K562 (cell line): Measurements from ENCODE around the gene EFCAB10. TPM values are rescaled to one million over a fixed set of nuclear protein-coding genes. Genes with fewer than 3 reads are reported as not detected.

Experiments used
- ATAC-seq: fragments of 200-7000 bp; cut with Tn5 transposase; 3 replicates; pipeline ENCODE4 v1.9.1; 2020; ENCODE audit warnings: moderate library complexity
- BruUV-seq: library from RNA; stranded (reverse); fragments of 400-500 nt; replicated peaks from 2 replicates; lab custom pipeline; 2021; lab: Mats Ljungman, UMichigan
- CTCF ChIA-PET: fragments of 300-600 bp; formaldehyde crosslinking; extraction: SDS; loops from one replicate; lab custom pipeline; 2021; ENCODE audit warnings: low intra/inter-chr PET ratio; lab: Yijun Ruan, JAX
- POLR2A ChIA-PET: fragments of 300-600, 350-650 bp; sonication (Branson Sonifier 250); formaldehyde crosslinking; extraction: SDS; loops from one replicate; lab custom pipeline; 2021; ENCODE audit warnings: antibody characterized with exemption, inconsistent platforms; lab: Yijun Ruan, JAX
- DNase-seq, 4 experiments: peaks; one replicate each; pipeline versions ENCODE4 v3.0.0 to v3.0.0-alpha.2; 2011 to 2018; ENCODE audit warnings: low spot score in 3 of 4, mixed read lengths in 3 of 4; ENCODE audit errors: extremely low read depth in 1 of 4
- FAIRE-seq: peaks from 2 replicates; lab custom pipeline; 2011; peaks lifted over from hg19 to GRCh38; lab: Jason Lieb, UNC
- H2AFZ ChIP-seq: 2 replicates; pipeline ENCODE4 v1.6.0; 2011; ENCODE audit warnings: low read depth, low read length, control low read depth, inconsistent platforms
- H3K27ac ChIP-seq: fragments of 200-600 bp; 3 replicates; pipeline ENCODE4 v1.8.0; 2011; ENCODE audit warnings: low read depth, mild to moderate bottlenecking, control low read depth, inconsistent platforms, low read length, moderate library complexity, mixed read lengths; ENCODE audit errors: extremely low read depth
- H3K27me3 ChIP-seq, 2 experiments: fragments of 300-600 bp in 1 of 2; 2 replicates in 1 of 2; 3 replicates in 1 of 2; pipeline versions ENCODE4 v1.6.0 to v1.8.0; 2011; ENCODE audit warnings: inconsistent platforms in 2 of 2, low read length in 2 of 2, mild to moderate bottlenecking in 1 of 2, mixed read lengths in 1 of 2, moderate library complexity in 1 of 2; ENCODE audit not compliant: control insufficient read depth in 2 of 2, insufficient read depth in 2 of 2
- H3K36me3 ChIP-seq: fragments of 300-600 bp; 3 replicates; pipeline ENCODE4 v1.8.0; 2011; ENCODE audit warnings: mild to moderate bottlenecking, low read length, inconsistent platforms; ENCODE audit not compliant: control insufficient read depth, insufficient read depth
- H3K4me1 ChIP-seq, 2 experiments: fragments of 200-600 bp in 1 of 2; replicated peaks in 1 of 2; 2 replicates in 1 of 2; 3 replicates in 1 of 2; pipeline versions ENCODE4 v1.5.1 to v1.8.0; 2011; ENCODE audit warnings: inconsistent platforms in 2 of 2, low read length in 2 of 2, mild to moderate bottlenecking in 1 of 2, mixed read lengths in 1 of 2, moderate library complexity in 1 of 2; ENCODE audit not compliant: control insufficient read depth in 2 of 2, insufficient read depth in 2 of 2
- H3K4me2 ChIP-seq: 2 replicates; pipeline ENCODE4 v1.6.1; 2011; ENCODE audit warnings: low read length, control low read depth, inconsistent platforms, mixed read lengths; ENCODE audit not compliant: insufficient read depth
- H3K4me3 ChIP-seq: fragments of 200-600 bp; sonication (generic), shearing (Covaris generic); 2 replicates; pipeline ENCODE4 v1.5.1; 2016; ENCODE audit warnings: control low read depth, inconsistent platforms
- H3K79me2 ChIP-seq: fragments of 200-600 bp; 3 replicates; pipeline ENCODE4 v1.8.0; 2011; ENCODE audit warnings: low read length, inconsistent platforms; ENCODE audit not compliant: control insufficient read depth, insufficient read depth
- H3K9ac ChIP-seq, 2 experiments: 2 replicates each; pipeline versions ENCODE4 v1.6.0 to v1.6.1; 2011; ENCODE audit warnings: low read depth in 2 of 2, low read length in 2 of 2, control low read depth in 1 of 2, inconsistent platforms in 1 of 2, mild to moderate bottlenecking in 1 of 2, mixed read lengths in 1 of 2; ENCODE audit not compliant: insufficient read depth in 1 of 2
- H3K9me1 ChIP-seq: one replicate; pipeline ENCODE4 v1.6.0; 2011; ENCODE audit warnings: inconsistent platforms, mild to moderate bottlenecking, low read length, moderate library complexity; ENCODE audit not compliant: control insufficient read depth, insufficient read depth
- H3K9me3 ChIP-seq: replicated peaks from 2 replicates; pipeline ENCODE4 v1.5.1; 2011; ENCODE audit warnings: low read depth, low read length, inconsistent platforms; ENCODE audit not compliant: control insufficient read depth, insufficient read depth
- H4K20me1 ChIP-seq: replicated peaks from 2 replicates; pipeline ENCODE4 v1.6.1; 2011; ENCODE audit warnings: low read length, inconsistent platforms, mixed read lengths; ENCODE audit not compliant: control insufficient read depth, insufficient read depth
- ELF4 ChIP-seq: fragments of 450-650 bp; formaldehyde crosslinking; IDR thresholded peaks from 2 replicates; pipeline ENCODE4 v1.4.0; 2022; ENCODE audit warnings: missing genetic modification characterization
- SMARCA4 ChIP-seq: fragments of 450-650 bp; IDR thresholded peaks from 2 replicates; pipeline ENCODE4 v1.6.1; 2016
- SNRNP70 ChIP-seq: fragments of 200-400 bp; formaldehyde crosslinking; optimal IDR thresholded peaks from 2 replicates; pipeline ENCODE3; 2017; ENCODE audit warnings: low read depth, low read length
- TCFL5 ChIP-seq: fragments of 250-450 bp; sonication (Bioruptor Pico); conservative IDR thresholded peaks from 2 replicates; pipeline ENCODE4 v1.6.1; 2021; ENCODE audit warnings: mild to moderate bottlenecking, moderate library complexity, matching md5 sums
- ZBTB8A ChIP-seq: fragments of 450-650 bp; IDR thresholded peaks from 2 replicates; pipeline ENCODE4 v1.6.1; 2018; ENCODE audit warnings: mild to moderate bottlenecking, moderate library complexity; ENCODE audit not compliant: partially characterized antibody
- WGBS: fragments of 100-300 bp; shearing (Covaris generic); methylation state at CpG from one replicate; pipeline ENCODE4 v1.1.6; 2016; ENCODE audit warnings: low coverage, mixed read lengths; ENCODE audit not compliant: insufficient coverage; ENCODE audit errors: missing lambda C conversion rate; 5-methylcytosine and 5-hydroxymethylcytosine counted together
- in situ Hi-C: fragments of 300-500 bp; cut with MboI; formaldehyde crosslinking; loops from 4 replicates; pipeline ENCODE4 v1.15.0; 2018; ENCODE audit warnings: inconsistent platforms, mixed read lengths
- intact Hi-C: fragments of 100-400 bp; cut with micrococcal nuclease; formaldehyde crosslinking; loops from 2 replicates; pipeline ENCODE4 v1.14.2; 2022
- polyA plus RNA-seq, 8 experiments: library from polyadenylated mRNA; depleted of rRNA in 4 of 8; stranded (reverse) in 5 of 8; unstranded in 3 of 8; fragments of >200 nt; fragmentation: Nextera tagmentation in 2 of 8; fragmentation: Illumina TruSeq in 1 of 8; extraction: Ambion mirVana in 2 of 8; extraction: Trizol in 1 of 8; gene quantifications; 2 replicates each; pipeline versions ENCODE4 v1.2.1 to v1.2.3, GENCODE V29; 2011 to 2014; ENCODE audit warnings: inconsistent platforms in 1 of 8, missing spikeins in 1 of 8
- total RNA-seq, 7 experiments: library from RNA; depleted of rRNA in 6 of 7; stranded (reverse); fragments of >200 nt in 6 of 7; fragmentation: Illumina TruSeq in 2 of 7; extraction: Trizol in 2 of 7; gene quantifications; 2 replicates each; pipeline versions ENCODE4 v1.2.1 to v1.2.3, GENCODE V29; 2011 to 2021; ENCODE audit warnings: low replicate concordance in 1 of 7
- TF ChIP-seq, protein P1 (sequence below): IDR thresholded peaks from 2 replicates; pipeline ENCODE4 v1.6.1; 2011; ENCODE audit warnings: borderline replicate concordance, low read depth, mild to moderate bottlenecking, moderate library complexity, low read length; ENCODE audit not compliant: insufficient read depth, poor library complexity, severe bottlenecking

The EFCAB10 gene
- total and polyA plus RNA-seq, 9 of the 15 experiments (the other 6 are each of a cell fraction or from before 2014, with no cell fraction given), result 5.0 to 21.4 (median 16.8) TPM

DNA sequence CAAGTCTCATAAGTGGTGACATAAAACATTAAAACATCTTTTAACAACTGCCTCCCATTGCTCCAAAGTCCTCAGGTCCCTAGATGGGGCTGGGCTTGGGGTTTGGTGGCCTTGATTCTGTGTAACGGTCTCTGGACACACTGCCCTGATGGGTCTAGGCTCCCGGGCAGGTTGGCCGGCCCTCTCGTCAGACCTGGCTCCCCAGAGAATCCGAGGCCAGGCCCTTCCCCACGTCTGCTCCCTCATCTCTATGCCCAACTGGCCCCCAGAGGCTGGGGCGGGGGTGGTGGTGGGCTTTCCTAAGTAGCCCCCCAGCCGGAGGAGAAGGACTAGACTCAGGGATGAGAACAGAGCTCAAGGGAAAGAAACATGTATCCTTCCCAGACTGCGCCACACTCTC is 31.5 kb upstream of the EFCAB10 start:
- TF ChIP-seq, protein P1, sequence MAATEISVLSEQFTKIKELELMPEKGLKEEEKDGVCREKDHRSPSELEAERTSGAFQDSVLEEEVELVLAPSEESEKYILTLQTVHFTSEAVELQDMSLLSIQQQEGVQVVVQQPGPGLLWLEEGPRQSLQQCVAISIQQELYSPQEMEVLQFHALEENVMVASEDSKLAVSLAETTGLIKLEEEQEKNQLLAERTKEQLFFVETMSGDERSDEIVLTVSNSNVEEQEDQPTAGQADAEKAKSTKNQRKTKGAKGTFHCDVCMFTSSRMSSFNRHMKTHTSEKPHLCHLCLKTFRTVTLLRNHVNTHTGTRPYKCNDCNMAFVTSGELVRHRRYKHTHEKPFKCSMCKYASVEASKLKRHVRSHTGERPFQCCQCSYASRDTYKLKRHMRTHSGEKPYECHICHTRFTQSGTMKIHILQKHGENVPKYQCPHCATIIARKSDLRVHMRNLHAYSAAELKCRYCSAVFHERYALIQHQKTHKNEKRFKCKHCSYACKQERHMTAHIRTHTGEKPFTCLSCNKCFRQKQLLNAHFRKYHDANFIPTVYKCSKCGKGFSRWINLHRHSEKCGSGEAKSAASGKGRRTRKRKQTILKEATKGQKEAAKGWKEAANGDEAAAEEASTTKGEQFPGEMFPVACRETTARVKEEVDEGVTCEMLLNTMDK, result no peak
- TF ChIP-seq SMARCA4 (no peak), ELF4 (CRISPR knock-in tag) (no peak), SNRNP70 (no peak), TCFL5 (CRISPR knock-in tag) (no peak), ZBTB8A (no peak)
- H4K20me1 ChIP-seq, result 0 out of 2 replicates have a peak, but pooled peaks cover 6% of the 10 kb centered on the region
- no peak overlapping the region for H2AFZ ChIP-seq
- H3K4me3 ChIP-seq, result no peak overlapping the region
- H3K36me3 ChIP-seq, result no peaks in the 10 kb centered on the region
- ATAC-seq (no peak), DNase-seq (no peak), FAIRE-seq (no peak)
- H3K79me2 ChIP-seq, result no peaks in the 10 kb centered on the region
- in situ Hi-C loops, result loop anchor here (10.0 kb wide), 1 partner anchor 958 kb away; no protein-coding TSS in a partner anchor
- 54% methylated on average over 9 of the region's 9 CpGs for WGBS
- ChIA-PET POLR2A (no interaction called here), CTCF (no interaction called here)
- H3K9ac ChIP-seq, result no peak overlapping the region
- H3K27ac ChIP-seq, result no peak overlapping the region
- intact Hi-C loops, result no loop called here
- H3K9me3 ChIP-seq, result no peaks in the 10 kb centered on the region
- peaks cover 4 to 50% of the 10 kb centered on the region in 2 experiments; a peak in 3 of 5 replicates for H3K27me3 ChIP-seq
- H3K4me2 ChIP-seq, result no peak overlapping the region
- H3K9me1 ChIP-seq, result no peaks in the 10 kb centered on the region
- peaks cover 0 to 12% of the 10 kb centered on the region in 2 experiments; a peak in 1 of 5 replicates for H3K4me1 ChIP-seq
- no TSS peak for BruUV-seq
